ENCODE measurements around the gene FGF19.

The FGF19 gene

GRCh38 chr11:69664103-69664775 lies 39.6 kb downstream of the FGF19 start:
- no peaks in the 10 kb centered on the region for H3K79me1 ChIP-seq (ENCODE audit: low read depth, low read length)
- H3K4me3 ChIP-seq (ENCODE audit: low read length in 2 of 2) = peak overlapping the region in 1 of 2 donors; percentile 19
- H3K36me3 ChIP-seq (replicated peaks in 1 of 2; ENCODE audit: control insufficient read depth in 2 of 2, insufficient read depth in 2 of 2, low read length in 2 of 2) = peaks cover 11 to 52% of the 10 kb centered on the region in 2 donors
- no peak overlapping the region for H4K8ac ChIP-seq (ENCODE audit: low read depth, low read length)
- no peak overlapping the region for H2BK12ac ChIP-seq (ENCODE audit: low read length)
- no peak overlapping the region for H3K23ac ChIP-seq (ENCODE audit: low read depth, low read length, poor library complexity)
- no peaks in the 10 kb centered on the region for H3K9me3 ChIP-seq (replicated peaks in 1 of 2; ENCODE audit: control insufficient read depth in 2 of 2, insufficient read depth in 1 of 2, low read depth in 1 of 2, low read length in 2 of 2)
- no peak overlapping the region for H3K4me2 ChIP-seq (ENCODE audit: insufficient read depth, low read length, poor library complexity, severe bottlenecking)
- H3K4ac ChIP-seq (ENCODE audit: low read length) = no peak overlapping the region
- peaks cover 0 to 8% of the 10 kb centered on the region in 2 donors for H3K4me1 ChIP-seq (ENCODE audit: control insufficient read depth in 2 of 2, insufficient read depth in 1 of 2, low read depth in 1 of 2, low read length in 2 of 2)
- no peak overlapping the region for H4K91ac ChIP-seq (ENCODE audit: low read depth, low read length, poor library complexity)
- H3K27ac ChIP-seq (replicated peaks; ENCODE audit: low read length) = no peak overlapping the region
- no CpG with 5 or more reads among the region's 17 CpGs for WGBS, 2 donors (ENCODE audit: extremely low coverage in 2 of 2, insufficient read length in 2 of 2, insufficient replicate concordance in 1 of 2)
- H2BK5ac ChIP-seq (ENCODE audit: low read length) = no peak overlapping the region
- H3K27me3 ChIP-seq (ENCODE audit: control insufficient read depth in 3 of 3, insufficient read depth in 3 of 3, low read depth in 1 of 3, low read length in 3 of 3) = no peaks in the 10 kb centered on the region
- H3K18ac ChIP-seq (ENCODE audit: low read length) = peak overlapping the region; percentile 18
- no peak overlapping the region for H2BK120ac ChIP-seq (ENCODE audit: low read depth, low read length)
- no peak overlapping the region for H2AK5ac ChIP-seq (ENCODE audit: low read depth, low read length)
- DNase-seq (ENCODE audit: low spot score) = no peak
- no peak overlapping the region for H2AFZ ChIP-seq (ENCODE audit: low read length)
- no peak overlapping the region for H3K9ac ChIP-seq (ENCODE audit: low read depth, low read length, poor library complexity)
- H3K14ac ChIP-seq (ENCODE audit: low read length) = peak overlapping the region; percentile 75
- H2BK15ac ChIP-seq (ENCODE audit: low read length) = peak overlapping the region; percentile 31

GRCh38 chr11:69663326-69663725 lies 40.5 kb downstream of the FGF19 start:
- peaks cover 8 to 17% of the 10 kb centered on the region in 2 donors for H3K4me1 ChIP-seq (ENCODE audit: control insufficient read depth in 2 of 2, insufficient read depth in 1 of 2, low read depth in 1 of 2, low read length in 2 of 2)

GRCh38 chr11:69662806-69663205 lies 41.0 kb downstream of the FGF19 start:
- peaks cover 11 to 42% of the 10 kb centered on the region in 2 donors for H3K36me3 ChIP-seq (replicated peaks in 1 of 2; ENCODE audit: control insufficient read depth in 2 of 2, insufficient read depth in 2 of 2, low read length in 2 of 2)
- no CpG with 5 or more reads among the region's 13 CpGs for WGBS, 2 donors (ENCODE audit: extremely low coverage in 2 of 2, insufficient read length in 2 of 2, insufficient replicate concordance in 1 of 2)
- no peak overlapping the region for H3K18ac ChIP-seq (ENCODE audit: low read length)
- no peak overlapping the region for H3K27ac ChIP-seq (replicated peaks; ENCODE audit: low read length)
- H3K23ac ChIP-seq (ENCODE audit: low read depth, low read length, poor library complexity) = no peak overlapping the region
- no peaks in the 10 kb centered on the region for H3K9me3 ChIP-seq (replicated peaks in 1 of 2; ENCODE audit: control insufficient read depth in 2 of 2, insufficient read depth in 1 of 2, low read depth in 1 of 2, low read length in 2 of 2)
- no peaks in the 10 kb centered on the region for H3K27me3 ChIP-seq (ENCODE audit: control insufficient read depth in 3 of 3, insufficient read depth in 3 of 3, low read depth in 1 of 3, low read length in 3 of 3)
- no peak overlapping the region for H2BK15ac ChIP-seq (ENCODE audit: low read length)
- no peak overlapping the region for H2AFZ ChIP-seq (ENCODE audit: low read length)
- H3K4me3 ChIP-seq (ENCODE audit: low read length in 2 of 2) = no peak overlapping the region
- no peaks in the 10 kb centered on the region for H3K79me1 ChIP-seq (ENCODE audit: low read depth, low read length)
- H3K4me1 ChIP-seq (ENCODE audit: control insufficient read depth in 2 of 2, insufficient read depth in 1 of 2, low read depth in 1 of 2, low read length in 2 of 2) = peaks cover 13 to 18% of the 10 kb centered on the region in 2 donors
- H4K91ac ChIP-seq (ENCODE audit: low read depth, low read length, poor library complexity) = no peak overlapping the region
- H4K8ac ChIP-seq (ENCODE audit: low read depth, low read length) = no peak overlapping the region
- H3K9ac ChIP-seq (ENCODE audit: low read depth, low read length, poor library complexity) = no peak overlapping the region
- peak overlapping the region; percentile 63 for H3K14ac ChIP-seq (ENCODE audit: low read length)
- H2BK12ac ChIP-seq (ENCODE audit: low read length) = no peak overlapping the region
- H3K4me2 ChIP-seq (ENCODE audit: insufficient read depth, low read length, poor library complexity, severe bottlenecking) = no peak overlapping the region
- no peak for DNase-seq (ENCODE audit: low spot score)
- H2AK5ac ChIP-seq (ENCODE audit: low read depth, low read length) = peak overlapping the region; percentile 47
- H2BK120ac ChIP-seq (ENCODE audit: low read depth, low read length) = no peak overlapping the region
- H2BK5ac ChIP-seq (ENCODE audit: low read length) = no peak overlapping the region
- no peak overlapping the region for H3K4ac ChIP-seq (ENCODE audit: low read length)

More at GRCh38 chr11:69663326-69663725, 40.5 kb downstream of the FGF19 start:
- Histone ChIP-seq H3K9ac (ENCODE audit: low read depth, low read length, poor library complexity) (no peak overlapping the region), H4K8ac (ENCODE audit: low read depth, low read length) (no peak overlapping the region), H3K4me3 (ENCODE audit: low read length in 2 of 2) (no peak overlapping the region), H2BK12ac (ENCODE audit: low read length) (no peak overlapping the region), H4K91ac (ENCODE audit: low read depth, low read length, poor library complexity) (no peak overlapping the region), H2BK5ac (ENCODE audit: low read length) (no peak overlapping the region), H3K79me1 (ENCODE audit: low read depth, low read length) (no peaks in the 10 kb centered on the region), H3K9me3 (replicated peaks in 1 of 2; ENCODE audit: control insufficient read depth in 2 of 2, insufficient read depth in 1 of 2, low read depth in 1 of 2, low read length in 2 of 2) (no peaks in the 10 kb centered on the region), H3K4ac (ENCODE audit: low read length) (no peak overlapping the region), H3K23ac (ENCODE audit: low read depth, low read length, poor library complexity) (no peak overlapping the region), H2BK15ac (ENCODE audit: low read length) (no peak overlapping the region), H3K4me2 (ENCODE audit: insufficient read depth, low read length, poor library complexity, severe bottlenecking) (no peak overlapping the region), H3K18ac (ENCODE audit: low read length) (no peak overlapping the region), H2AFZ (ENCODE audit: low read length) (no peak overlapping the region), H3K27me3 (ENCODE audit: control insufficient read depth in 3 of 3, insufficient read depth in 3 of 3, low read depth in 1 of 3, low read length in 3 of 3) (no peaks in the 10 kb centered on the region), H2BK120ac (ENCODE audit: low read depth, low read length) (no peak overlapping the region), H2AK5ac (ENCODE audit: low read depth, low read length) (peak overlapping the region; percentile 72), H3K27ac (replicated peaks; ENCODE audit: low read length) (no peak overlapping the region), H3K36me3 (replicated peaks in 1 of 2; ENCODE audit: control insufficient read depth in 2 of 2, insufficient read depth in 2 of 2, low read length in 2 of 2) (peaks cover 11 to 47% of the 10 kb centered on the region in 2 donors), H3K14ac (ENCODE audit: low read length) (no peak overlapping the region)
- WGBS, 2 donors (ENCODE audit: extremely low coverage in 2 of 2, insufficient read length in 2 of 2, insufficient replicate concordance in 1 of 2) = no CpG with 5 or more reads among the region's 6 CpGs
- no peak for DNase-seq (ENCODE audit: low spot score)

- Histone ChIP-seq H4K91ac (ENCODE audit: low read depth, low read length, poor library complexity) (no peak overlapping the region), H3K27ac (replicated peaks; ENCODE audit: low read length) (no peak overlapping the region), H3K4me1 (ENCODE audit: control insufficient read depth in 2 of 2, insufficient read depth in 1 of 2, low read depth in 1 of 2, low read length in 2 of 2) (peaks cover 19 to 25% of the 10 kb centered on the region in 2 donors), H4K8ac (ENCODE audit: low read depth, low read length) (no peak overlapping the region), H3K36me3 (replicated peaks in 1 of 2; ENCODE audit: control insufficient read depth in 2 of 2, insufficient read depth in 2 of 2, low read length in 2 of 2) (peaks cover 9 to 36% of the 10 kb centered on the region in 2 donors), H2BK12ac (ENCODE audit: low read length) (no peak overlapping the region), H2BK5ac (ENCODE audit: low read length) (no peak overlapping the region), H3K23ac (ENCODE audit: low read depth, low read length, poor library complexity) (no peak overlapping the region), H3K27me3 (ENCODE audit: control insufficient read depth in 3 of 3, insufficient read depth in 3 of 3, low read depth in 1 of 3, low read length in 3 of 3) (no peaks in the 10 kb centered on the region), H3K9ac (ENCODE audit: low read depth, low read length, poor library complexity) (no peak overlapping the region), H2AFZ (ENCODE audit: low read length) (no peak overlapping the region), H3K4me3 (ENCODE audit: low read length in 2 of 2) (no peak overlapping the region), H2BK120ac (ENCODE audit: low read depth, low read length) (no peak overlapping the region), H3K9me3 (replicated peaks in 1 of 2; ENCODE audit: control insufficient read depth in 2 of 2, insufficient read depth in 1 of 2, low read depth in 1 of 2, low read length in 2 of 2) (no peaks in the 10 kb centered on the region), H3K4ac (ENCODE audit: low read length) (no peak overlapping the region), H3K14ac (ENCODE audit: low read length) (no peak overlapping the region), H3K79me1 (ENCODE audit: low read depth, low read length) (no peaks in the 10 kb centered on the region), H3K4me2 (ENCODE audit: insufficient read depth, low read length, poor library complexity, severe bottlenecking) (no peak overlapping the region), H2AK5ac (ENCODE audit: low read depth, low read length) (no peak overlapping the region), H2BK15ac (ENCODE audit: low read length) (no peak overlapping the region), H3K18ac (ENCODE audit: low read length) (no peak overlapping the region)
- WGBS, 2 donors (ENCODE audit: extremely low coverage in 2 of 2, insufficient read length in 2 of 2, insufficient replicate concordance in 1 of 2) = no CpG with 5 or more reads among the region's 16 CpGs
- DNase-seq (ENCODE audit: low spot score) = no peak
Observed at GRCh38 chr11:69662021-69662698, 41.7 kb downstream of the FGF19 start.

All from neuronal stem cell (in vitro differentiated cells).